Testis (tissue), 2 donors: ENCODE results near the gene SETD1A.

Experiments
- POLR2A ChIP-seq: fragments of 450-650 bp; IDR thresholded peaks from one replicate; pipeline ENCODE4 v1.6.1; 2017; ENCODE audit warnings: antibody characterized with exemption, mild to moderate bottlenecking, moderate library complexity
- TF ChIP-seq, protein P1 (sequence below), 3 experiments: fragments of 450-650 bp in 2 of 3; fragments of 200-600 bp in 1 of 3; sonication (generic) in 1 of 3; IDR thresholded peaks; one replicate each; pipeline ENCODE4 v1.5.1; 2016 to 2019; ENCODE audit warnings: antibody characterized with exemption in 3 of 3, mild to moderate bottlenecking in 2 of 3, moderate library complexity in 1 of 3

DNA sequence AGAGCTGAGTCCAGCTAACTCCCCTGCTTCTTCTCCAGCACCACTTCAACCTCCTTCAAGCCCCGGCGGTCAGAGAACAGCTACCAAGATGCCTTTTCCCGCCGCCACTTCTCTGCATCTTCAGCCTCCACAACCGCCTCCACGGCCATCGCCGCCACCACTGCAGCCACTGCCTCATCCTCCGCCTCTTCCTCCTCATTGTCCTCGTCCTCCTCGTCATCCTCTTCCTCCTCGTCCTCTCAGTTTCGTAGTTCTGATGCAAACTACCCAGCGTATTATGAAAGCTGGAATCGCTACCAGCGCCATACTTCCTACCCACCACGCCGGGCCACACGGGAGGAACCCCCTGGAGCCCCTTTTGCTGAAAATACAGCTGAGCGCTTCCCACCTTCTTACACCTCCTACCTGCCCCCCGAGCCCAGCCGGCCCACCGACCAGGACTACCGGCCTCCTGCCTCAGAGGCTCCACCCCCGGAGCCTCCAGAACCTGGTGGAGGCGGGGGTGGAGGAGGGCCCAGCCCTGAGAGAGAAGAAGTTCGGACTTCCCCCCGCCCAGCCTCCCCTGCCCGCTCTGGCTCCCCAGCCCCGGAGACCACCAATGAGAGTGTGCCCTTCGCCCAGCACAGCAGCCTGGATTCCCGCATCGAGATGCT lies 7.1 kb downstream of the SETD1A start:
- TF ChIP-seq, protein P1, sequence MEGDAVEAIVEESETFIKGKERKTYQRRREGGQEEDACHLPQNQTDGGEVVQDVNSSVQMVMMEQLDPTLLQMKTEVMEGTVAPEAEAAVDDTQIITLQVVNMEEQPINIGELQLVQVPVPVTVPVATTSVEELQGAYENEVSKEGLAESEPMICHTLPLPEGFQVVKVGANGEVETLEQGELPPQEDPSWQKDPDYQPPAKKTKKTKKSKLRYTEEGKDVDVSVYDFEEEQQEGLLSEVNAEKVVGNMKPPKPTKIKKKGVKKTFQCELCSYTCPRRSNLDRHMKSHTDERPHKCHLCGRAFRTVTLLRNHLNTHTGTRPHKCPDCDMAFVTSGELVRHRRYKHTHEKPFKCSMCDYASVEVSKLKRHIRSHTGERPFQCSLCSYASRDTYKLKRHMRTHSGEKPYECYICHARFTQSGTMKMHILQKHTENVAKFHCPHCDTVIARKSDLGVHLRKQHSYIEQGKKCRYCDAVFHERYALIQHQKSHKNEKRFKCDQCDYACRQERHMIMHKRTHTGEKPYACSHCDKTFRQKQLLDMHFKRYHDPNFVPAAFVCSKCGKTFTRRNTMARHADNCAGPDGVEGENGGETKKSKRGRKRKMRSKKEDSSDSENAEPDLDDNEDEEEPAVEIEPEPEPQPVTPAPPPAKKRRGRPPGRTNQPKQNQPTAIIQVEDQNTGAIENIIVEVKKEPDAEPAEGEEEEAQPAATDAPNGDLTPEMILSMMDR (IDR thresholded peaks at IDR 0.05) = no peak
- TF ChIP-seq POLR2A = no peak
